ENCODE results near the gene BMPER.

Gene BMPER

GRCh38 chr7:34104992-34105391 is 199.7 kb downstream of the BMPER start:
- no peak for DNase-seq

GRCh38 chr7:34107276-34107675 is 201.9 kb downstream of the BMPER start:
- DNase-seq = no peak

- DNase-seq = no peak
Observed at GRCh38 chr7:34108165-34108564, 202.8 kb downstream of the BMPER start.

- no peak for DNase-seq
Observed at GRCh38 chr7:34109936-34110780, 204.8 kb downstream of the BMPER start.

GRCh38 chr7:34111031-34111430 is 205.7 kb downstream of the BMPER start:
- DNase-seq = no peak

GRCh38 chr7:34115503-34115902 is 210.2 kb downstream of the BMPER start:
- no peak for DNase-seq

DNA sequence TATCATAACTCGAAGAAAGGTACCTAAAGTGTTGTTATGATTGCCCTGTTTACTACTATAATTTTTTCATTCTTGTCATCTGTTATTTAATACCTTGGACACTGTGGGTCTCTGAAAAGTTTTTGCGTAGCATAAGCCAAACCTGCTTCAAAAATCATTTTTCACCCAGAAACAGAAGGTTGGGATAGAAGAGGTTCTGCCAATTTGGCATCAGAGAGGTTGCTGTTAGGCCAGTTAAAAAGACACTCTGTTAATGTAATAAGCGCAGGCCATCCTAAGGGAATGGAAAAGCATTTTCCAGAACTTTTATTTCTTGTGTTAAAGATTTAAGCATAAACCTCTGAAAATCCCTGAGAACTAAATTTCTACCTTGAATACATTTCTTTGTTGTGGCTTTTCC is 212.2 kb downstream of the BMPER start:
- DNase-seq = no peak

DNA sequence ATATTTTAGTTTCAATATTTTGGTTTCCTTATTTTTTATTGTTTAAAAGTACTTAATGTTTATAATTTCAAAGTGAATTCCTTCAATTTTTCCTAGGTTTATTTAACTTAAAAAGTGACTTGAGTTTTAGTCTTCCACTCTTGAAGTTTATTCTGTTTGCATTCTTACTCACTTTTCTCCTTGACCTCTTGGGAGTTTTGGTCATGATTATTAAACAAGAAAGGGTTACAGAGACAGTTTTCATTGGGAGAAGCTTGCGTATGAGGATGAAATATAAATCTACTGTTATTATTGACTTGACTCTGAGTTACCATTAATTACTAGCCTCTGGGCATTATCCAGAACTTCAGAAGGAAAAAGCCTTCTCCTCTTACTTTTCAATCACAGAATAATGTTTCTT is 216.0 kb downstream of the BMPER start:
- no peak for DNase-seq

- no peak for DNase-seq
Observed at GRCh38 chr7:34123316-34123715, 218.0 kb downstream of the BMPER start.

DNA sequence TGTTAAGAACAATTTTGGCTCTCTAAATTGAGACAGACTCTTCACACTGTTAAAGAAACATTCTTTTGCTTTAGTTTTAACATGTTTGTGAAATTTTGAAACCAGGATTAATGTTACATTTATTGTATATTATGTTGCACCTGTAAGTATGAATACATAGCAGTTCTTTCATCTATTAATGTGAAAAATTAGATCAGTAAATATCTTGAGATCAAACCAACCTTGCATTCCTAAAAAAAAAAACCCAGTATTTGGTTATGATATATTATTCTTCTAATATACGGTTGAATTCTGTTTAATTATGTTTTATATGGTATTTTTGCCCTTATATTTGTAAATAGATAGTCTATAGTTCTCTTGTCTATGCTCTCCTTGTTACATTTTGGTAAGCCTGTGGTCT is 219.4 kb downstream of the BMPER start:
- no peak for DNase-seq

GRCh38 chr7:34128762-34129161 is 223.4 kb downstream of the BMPER start:
- DNase-seq = no peak

GRCh38 chr7:34130558-34131295 is 225.4 kb downstream of the BMPER start:
- DNase-seq = no peak

DNA sequence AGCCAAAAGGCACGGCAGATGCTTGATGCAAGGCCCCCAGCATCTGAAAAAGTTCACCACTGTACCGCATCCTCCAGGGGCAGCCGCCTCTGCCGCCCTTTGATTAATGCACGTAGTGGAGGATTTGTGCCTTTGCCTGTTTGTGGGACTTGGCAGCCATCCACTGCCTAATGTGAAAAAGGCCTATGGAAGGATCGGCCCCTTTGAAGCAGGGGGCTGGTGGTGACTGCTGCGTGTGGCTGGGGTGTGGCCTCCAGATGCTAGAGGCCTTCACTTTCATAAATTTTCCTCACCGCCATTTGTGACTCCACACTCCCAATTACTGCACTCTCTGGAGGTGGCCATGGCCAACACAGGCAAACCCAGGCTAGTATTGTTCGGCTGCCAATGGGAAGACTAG is 226.0 kb downstream of the BMPER start:
- no peak for DNase-seq

DNA sequence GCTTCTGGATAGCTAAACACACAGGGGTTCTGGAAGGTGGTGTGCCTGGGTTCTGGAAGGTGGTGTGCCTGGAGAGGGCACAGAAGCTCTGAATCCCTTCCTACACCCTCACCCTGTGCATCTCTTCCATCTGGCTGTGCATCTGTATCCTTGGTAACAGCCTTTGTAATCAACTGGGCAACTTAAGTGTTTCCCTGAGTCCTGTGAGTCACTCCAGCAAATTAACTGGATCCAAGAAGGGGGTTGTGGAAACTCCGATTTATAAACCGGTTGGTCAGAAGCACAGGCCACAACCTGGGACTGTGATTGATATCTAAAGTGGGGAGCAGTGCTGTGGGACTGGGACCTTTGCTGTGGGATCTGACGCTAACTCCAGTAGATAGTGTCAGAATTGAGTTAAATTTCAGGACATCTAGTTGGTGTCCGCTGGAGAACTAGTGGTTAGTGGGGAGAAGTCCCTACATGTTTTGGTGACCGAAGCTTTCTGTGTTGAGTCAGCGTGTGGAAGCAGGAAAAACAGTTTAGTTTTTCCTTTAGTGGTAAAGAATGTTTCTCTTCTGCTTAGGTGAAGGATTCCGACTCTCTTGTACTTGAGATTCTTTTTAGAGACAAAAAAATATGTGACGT is 228.1 kb downstream of the BMPER start:
- no peak for DNase-seq

- DNase-seq = peak; percentile 36
Observed at GRCh38 chr7:34133983-34134782, 228.8 kb downstream of the BMPER start.

DNA sequence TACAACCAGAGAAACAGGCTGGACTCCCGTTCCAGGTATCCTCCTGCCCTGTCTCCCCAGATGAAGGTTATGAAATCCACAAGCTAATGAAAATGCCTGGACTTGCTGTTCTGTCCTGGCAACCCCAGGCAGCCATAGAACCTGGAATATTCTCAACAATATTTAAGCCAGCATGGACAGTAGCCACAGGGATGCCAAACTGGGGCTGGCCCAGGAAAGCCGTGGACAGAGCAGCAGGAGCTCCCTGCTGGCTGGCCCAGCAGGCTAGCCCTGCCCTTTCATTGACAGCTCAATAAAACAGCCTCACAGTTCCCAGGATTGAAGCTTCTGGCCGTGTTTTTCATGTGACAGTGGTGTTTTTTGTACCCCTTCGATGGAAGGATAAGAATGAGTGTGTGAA is 230.6 kb downstream of the BMPER start:
- no peak for DNase-seq

- no peak for DNase-seq
Observed at GRCh38 chr7:34136698-34137097, 231.4 kb downstream of the BMPER start.

GRCh38 chr7:34137176-34137575 is 231.8 kb downstream of the BMPER start:
- DNase-seq = no peak

DNA sequence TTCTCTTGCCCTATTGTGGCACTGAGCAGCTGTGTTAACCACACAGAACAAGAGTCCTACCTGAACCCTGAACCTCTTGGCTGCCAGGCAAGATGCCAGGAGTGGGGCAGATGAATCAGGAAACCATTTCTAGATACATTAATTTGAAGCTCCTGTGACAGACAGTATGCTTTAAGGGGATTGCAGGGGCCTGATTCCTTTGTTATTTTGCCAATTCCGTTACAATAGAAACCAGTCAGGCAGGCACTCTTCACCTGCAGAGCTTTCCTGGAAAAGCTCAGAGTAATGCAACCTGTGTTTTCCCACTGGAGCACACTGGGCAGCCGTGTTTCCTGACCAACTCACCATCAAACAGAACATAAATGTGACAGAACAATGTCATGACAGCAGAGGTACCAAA is 233.1 kb downstream of the BMPER start:
- DNase-seq = no peak

GRCh38 chr7:34139086-34139485 is 233.7 kb downstream of the BMPER start:
- no peak for DNase-seq

- no peak for DNase-seq
Observed at GRCh38 chr7:34140066-34140465, 234.7 kb downstream of the BMPER start.

GRCh38 chr7:34143402-34143801 is 238.1 kb downstream of the BMPER start:
- no peak for DNase-seq

GRCh38 chr7:34145603-34146002 is 240.3 kb downstream of the BMPER start:
- no peak for DNase-seq
